HG02981 (cell line): ENCODE data around the gene FOXP3.
A peak's percentile ranks its signal among the peaks of the same experiment; 100 is the strongest.

Experiments used
- ATAC-seq: cut with Tn5 transposase; IDR thresholded peaks from one replicate; pipeline ENCODE4 v1.9.1; 2021; ENCODE audit warnings: mild to moderate bottlenecking, moderate library complexity; ENCODE audit not compliant: unreplicated experiment

FOXP3 gene

DNA sequence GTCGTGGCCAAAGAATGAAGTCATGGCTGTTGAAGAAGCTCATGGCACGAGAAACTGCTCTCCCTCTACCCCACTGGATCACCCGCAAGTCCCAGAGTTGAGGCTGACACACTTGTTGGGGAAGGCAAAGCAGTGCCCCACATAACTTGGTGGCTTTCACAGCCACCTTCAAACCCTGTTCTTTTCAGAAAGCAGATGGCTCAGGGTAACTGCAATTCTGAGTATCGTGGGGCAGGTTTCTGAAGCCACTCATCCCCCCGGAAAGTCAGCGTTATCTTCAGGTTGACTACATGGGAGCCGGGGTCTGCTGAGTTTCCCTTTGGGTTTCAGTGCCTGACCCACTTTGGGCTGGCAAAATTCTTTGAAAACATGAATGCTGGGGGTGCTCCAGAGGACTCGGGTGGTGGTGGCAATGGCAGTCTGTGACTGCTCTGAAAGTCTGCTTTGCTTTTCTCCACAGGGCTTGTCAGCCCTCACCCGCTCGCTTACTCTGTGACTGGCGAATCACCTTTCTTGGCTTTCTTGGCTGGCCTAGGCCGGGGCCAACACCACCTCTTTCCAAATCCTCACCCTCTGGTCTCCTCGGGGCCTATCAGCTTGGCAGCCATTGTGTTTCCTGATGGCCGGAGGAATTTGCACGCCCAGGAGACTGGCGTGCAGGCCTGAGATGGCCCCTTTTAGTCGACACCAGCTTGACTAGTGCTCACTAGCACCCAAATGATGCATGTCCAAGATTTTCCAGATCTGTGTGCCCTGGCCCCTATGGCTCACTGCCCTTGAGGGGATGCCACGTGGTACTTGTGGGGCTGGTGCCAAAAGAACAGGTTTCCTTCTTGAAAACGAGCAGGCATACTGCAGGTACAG, 12.4 kb upstream of the FOXP3 start:
- ATAC-seq: no peak

DNA sequence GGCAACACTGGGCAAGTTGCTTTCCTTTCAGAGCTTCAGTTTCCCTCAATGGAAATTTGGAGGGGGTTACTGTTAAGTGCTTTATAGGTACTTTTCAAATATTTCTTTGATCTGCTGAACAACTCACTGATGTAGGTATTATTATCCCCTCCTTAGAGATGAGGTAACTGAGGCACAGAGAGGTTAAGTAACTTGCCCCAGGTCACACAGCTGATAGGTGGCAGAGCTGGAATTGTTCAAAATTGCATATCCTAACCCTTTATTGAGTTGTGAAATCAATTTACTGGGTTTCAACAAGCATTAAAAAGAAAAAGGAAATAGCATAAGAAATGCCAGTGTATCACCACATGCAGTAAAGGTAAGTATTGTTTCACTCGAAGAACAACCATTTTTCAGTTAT, 11.7 kb upstream of the FOXP3 start:
- no peak for ATAC-seq

- no peak for ATAC-seq
These were observed 8.7 kb upstream of the FOXP3 start for GRCh38 chrX:49273181-49273727.

GRCh38 chrX:49272421-49272820, 7.9 kb upstream of the FOXP3 start:
- ATAC-seq: no peak

DNA sequence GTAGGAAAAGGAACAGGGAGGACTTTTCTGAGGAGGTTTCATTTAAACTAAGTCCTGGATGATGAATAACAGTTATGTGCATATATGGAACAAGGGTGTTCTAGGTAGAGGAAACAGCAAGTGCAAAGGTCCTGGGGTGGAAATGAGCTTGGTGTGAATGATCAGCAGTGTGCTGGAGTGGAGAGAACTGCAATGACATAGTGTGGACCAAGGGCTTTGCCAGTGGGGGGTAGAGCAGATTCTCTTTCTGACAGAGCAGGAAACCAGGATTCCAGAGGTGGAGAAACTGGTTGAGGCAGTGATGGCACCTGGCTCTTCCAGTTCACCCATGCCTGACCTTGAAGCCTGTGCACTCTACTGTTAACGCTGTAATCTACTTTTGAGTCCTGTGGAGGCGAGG, 6.8 kb upstream of the FOXP3 start:
- no peak for ATAC-seq

DNA sequence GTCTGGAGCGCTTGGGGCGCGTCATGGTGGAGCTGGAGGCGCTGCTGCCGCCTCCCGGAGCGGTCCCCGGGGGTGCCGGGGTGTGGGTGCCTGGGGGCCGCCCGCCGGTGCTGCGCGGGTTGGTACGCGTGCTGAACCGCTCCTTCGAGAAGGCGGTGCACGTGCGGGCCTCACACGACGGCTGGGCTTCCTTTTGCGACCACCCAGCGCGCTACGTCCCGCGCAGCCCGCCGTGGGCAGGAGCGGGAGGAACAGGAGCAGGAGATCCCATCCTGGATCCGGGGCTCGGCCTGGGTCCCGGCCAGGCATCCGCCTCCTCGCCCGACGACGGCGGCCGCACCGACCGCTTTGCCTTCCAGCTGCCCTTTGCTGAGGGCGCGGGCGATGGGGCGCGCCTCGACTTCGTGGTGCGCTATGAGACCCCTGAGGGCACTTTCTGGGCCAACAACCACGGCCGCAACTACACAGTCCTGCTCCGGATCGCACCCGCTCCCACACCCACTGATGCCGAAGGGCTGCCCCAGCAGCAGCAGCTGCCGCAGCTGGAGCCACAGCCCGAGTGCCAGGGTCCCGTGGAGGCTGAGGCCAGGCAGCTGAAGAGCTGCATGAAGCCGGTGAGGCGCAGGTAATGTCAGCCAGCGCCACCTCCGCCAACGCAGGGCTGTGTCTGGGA, 5.9 kb upstream of the FOXP3 start:
- no peak for ATAC-seq

DNA sequence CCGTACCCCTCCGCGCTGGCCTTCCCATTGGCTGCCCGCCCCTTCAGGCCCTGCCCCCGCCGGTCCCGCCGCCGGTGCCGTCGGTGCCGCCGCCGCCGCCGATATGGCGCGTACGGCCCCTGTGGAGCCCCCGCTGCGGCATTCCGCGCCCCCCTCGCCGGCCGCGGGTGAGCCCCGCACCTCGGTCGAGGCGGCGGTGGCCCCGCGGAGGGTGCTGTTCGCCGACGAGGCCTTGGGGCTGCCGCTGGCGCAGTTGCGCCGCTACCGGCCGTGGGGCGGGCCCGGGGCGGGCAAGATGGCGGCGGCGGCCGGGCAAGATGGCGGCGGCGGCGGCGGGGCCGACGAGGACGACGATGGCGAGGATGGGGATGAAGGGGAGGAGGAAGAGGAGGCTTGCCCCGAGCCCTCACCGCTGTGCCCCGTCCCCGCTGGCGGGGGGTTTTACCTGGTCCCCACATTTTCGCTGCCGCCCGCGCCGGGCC, 5.3 kb upstream of the FOXP3 start, which contains the start of gene PPP1R3F:
TSS of gene PPP1R3F (plus strand) at position 27 of the 482 bp plus-strand sequence. CDS start at position 104, 77 bp downstream.
- ATAC-seq: peak; percentile 20

DNA sequence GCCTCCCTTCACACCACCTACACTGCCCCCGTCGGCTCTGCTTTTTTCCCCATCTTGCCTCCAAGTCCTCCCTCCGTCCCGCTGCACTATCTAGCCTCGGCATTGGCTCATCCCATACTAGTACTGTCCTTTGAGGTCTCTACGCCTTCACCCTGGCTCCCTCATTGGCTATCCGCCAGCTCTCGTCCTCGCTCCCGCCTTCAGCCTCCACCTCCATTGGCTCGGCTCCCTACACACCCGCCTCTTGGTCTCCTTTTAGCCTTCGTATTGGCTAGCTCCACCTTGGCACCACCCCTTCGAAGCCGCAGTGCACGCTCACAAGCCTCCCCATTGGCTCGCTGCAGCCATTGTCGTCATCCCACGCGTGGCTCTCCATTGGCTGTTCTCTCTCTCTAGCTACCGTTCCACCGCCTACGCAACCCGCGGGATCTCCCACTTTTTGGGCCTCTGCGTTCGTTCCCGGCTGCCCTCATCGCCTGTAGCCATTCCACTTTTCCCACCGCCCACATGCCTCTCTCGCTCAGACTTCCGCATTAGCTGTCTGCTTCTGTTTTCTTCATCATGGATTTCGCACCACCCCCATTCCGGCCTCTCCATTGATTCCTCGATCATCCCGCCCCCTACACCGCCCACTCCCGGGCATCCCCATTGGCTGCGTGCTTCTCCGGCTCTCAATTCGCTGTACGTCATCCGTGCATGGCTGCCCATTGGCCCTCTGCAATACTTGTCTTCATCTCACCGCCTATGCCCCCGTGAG, 4.7 kb upstream of the FOXP3 start:
- peak; percentile 83 for ATAC-seq

GRCh38 chrX:49268702-49269009, 4.1 kb upstream of the FOXP3 start:
- ATAC-seq: no peak

DNA sequence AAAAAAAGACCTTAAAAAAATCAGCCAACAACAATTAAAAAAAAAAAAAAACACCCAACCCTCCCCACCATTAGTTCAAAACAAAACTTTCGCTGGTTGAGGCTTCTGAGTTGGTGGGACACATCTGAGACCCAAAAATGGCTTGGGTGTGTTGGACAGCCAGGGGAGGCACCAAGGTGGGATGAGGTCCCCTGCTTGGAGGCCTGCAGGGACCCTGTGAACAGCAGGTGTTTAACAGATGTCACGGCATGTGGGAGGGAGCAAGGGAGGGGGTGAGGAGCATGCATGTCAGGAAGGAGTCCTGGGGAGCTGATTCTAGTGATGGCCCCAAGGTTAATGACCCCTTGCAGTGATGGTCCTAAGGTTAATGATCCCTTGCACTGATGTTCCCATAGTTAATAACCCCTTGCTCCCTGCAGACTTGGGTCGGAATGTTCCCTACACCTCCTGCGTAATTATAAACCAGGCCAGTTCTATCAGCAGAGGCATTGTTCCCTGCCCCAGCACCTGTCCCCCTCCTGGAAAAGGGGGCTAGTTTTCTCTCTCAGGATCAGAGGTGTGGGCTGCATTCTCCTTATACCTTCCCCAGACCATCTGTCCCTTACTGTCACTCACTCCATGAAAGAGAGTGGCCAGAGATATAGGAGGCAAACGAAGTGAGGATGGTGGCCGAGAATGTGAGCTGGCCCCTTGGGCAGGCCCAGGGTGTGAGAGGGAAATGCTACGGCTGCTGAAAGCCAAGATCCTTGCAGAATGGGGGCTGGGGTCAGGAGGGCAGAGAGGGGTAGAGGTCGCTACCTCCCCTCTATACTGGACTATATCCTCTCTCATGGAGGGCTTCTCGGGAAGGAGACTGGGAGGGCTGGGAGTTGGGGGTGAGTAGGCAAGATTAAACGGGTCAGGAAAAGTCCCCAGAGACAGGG, 2.3 kb upstream of the FOXP3 start:
- ATAC-seq: no peak

- ATAC-seq: no peak
These were observed 879 bp downstream of the FOXP3 start for GRCh38 chrX:49263631-49264030.

DNA sequence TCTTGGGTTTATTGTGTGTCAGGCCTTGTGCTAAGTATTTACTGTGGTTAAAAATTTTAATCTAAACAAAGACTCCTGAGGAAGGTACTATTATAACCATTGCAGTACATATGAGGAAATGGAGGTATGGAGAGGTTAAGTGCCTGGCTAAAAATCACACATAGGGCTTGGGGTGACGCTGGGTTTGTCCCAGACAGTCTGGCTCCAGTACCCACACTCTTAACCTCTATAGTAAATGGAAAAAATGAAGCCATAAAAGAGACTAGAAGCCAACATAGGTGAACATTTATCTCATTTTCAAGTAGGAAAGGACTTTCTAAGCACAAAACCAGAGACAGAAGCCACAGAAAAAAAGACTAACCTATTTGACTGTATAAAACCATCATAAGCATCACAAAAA, 1.9 kb downstream of the FOXP3 start:
- no peak for ATAC-seq

GRCh38 chrX:49260221-49260985, 4.1 kb downstream of the FOXP3 start:
- no peak for ATAC-seq

GRCh38 chrX:49258749-49259124, 5.8 kb downstream of the FOXP3 start:
- ATAC-seq: no peak

- no peak for ATAC-seq
These were observed 6.4 kb downstream of the FOXP3 start for GRCh38 chrX:49257846-49258748.

DNA sequence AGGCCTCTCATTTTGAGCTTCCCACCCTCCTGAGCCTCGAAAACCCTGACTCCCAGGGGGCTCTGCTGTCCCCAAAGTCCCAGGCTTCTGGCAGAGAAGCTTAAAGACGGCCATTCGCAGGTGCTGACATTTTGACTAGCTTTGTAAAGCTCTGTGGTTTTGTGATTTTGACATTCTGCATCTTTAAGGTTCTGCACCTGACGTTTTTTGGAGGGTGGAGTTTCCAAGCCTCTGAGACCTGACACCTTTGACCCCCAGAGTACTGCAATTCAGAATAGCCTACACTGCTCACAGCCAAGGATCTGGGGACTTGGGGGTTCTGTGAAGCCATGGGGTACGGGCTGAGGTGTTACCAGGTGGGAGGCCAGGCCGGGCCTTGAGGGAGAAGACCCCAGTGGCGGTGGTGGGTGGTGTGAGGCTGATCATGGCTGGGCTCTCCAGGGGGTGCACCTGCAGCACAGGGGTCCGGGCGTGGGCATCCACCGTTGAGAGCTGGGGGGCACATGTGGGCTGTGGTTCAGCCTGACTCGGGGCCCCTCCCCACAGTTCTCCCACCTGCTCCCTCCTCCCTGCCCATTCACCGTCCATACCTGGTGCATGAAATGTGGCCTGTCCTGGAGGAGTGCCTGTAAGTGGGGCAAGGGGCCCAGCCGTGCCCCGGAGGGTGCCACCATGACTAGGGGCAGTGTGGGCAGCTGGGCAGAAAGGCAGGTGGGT, 7.3 kb downstream of the FOXP3 start:
- ATAC-seq: no peak

- no peak for ATAC-seq
These were observed 8.1 kb downstream of the FOXP3 start for GRCh38 chrX:49256268-49256995.
